ENCODE results near the gene PRDX5.

PRDX5 gene

GRCh38 chr11:64331569-64332371, 13.8 kb downstream of the PRDX5 start (continued):
- TF ChIP-seq ZNF18 (tag by site-specific recombination; IDR thresholded peaks at IDR 0.05) (peak; percentile 97), ZNF670 (tag by site-specific recombination; IDR thresholded peaks at IDR 0.05; ENCODE audit: low read depth) (no peak), GLIS1 (tag by site-specific recombination; IDR thresholded peaks at IDR 0.05) (peak; percentile 92), EGR2 (tag by site-specific recombination; IDR thresholded peaks at IDR 0.05; ENCODE audit: low read depth) (peak; percentile 69), SCRT2 (tag by site-specific recombination; IDR thresholded peaks at IDR 0.05) (0 out of 2 replicates have a peak, but pooled peaks have one; percentile 24), ZNF416 (tag by site-specific recombination; IDR thresholded peaks at IDR 0.05) (no peak), ATF2 (tag by site-specific recombination; IDR thresholded peaks at IDR 0.05; ENCODE audit: low read depth) (no peak), ZNF19 (tag by site-specific recombination; IDR thresholded peaks at IDR 0.05; ENCODE audit: low read depth) (no peak), ZNF654 (tag by site-specific recombination; IDR thresholded peaks at IDR 0.05; ENCODE audit: low read depth) (0 out of 2 replicates have a peak, but pooled peaks have one; percentile 5)

GRCh38 chr11:64333556-64333955, 15.6 kb downstream of the PRDX5 start:
- Histone ChIP-seq H3K27ac (ENCODE audit: extremely low read depth, low read depth, low read length) (no peak overlapping the region), H3K4me3 (ENCODE audit: low read depth, low read length) (no peak overlapping the region), H3K36me3 (ENCODE audit: control insufficient read depth in 2 of 2, insufficient read depth in 1 of 2, low read length in 2 of 2) (no peaks in the 10 kb centered on the region), H3K4me1 (ENCODE audit: control insufficient read depth, insufficient read depth, low read length) (no peaks in the 10 kb centered on the region), H3K9me3 (ENCODE audit: control insufficient read depth, insufficient read depth, low read depth, low read length) (no peaks in the 10 kb centered on the region)
- TF ChIP-seq ZNF146 (tag by site-specific recombination; IDR thresholded peaks at IDR 0.05): peak; percentile 83
- no peak for TF ChIP-seq ZNF660 (tag by site-specific recombination; IDR thresholded peaks at IDR 0.05)
- TF ChIP-seq PRDM10 (tag by site-specific recombination; IDR thresholded peaks at IDR 0.05): no peak
- POLR2A ChIA-PET: interaction anchor here (0.6 to 2.3 kb wide), 3 partner anchors 9 to 43 kb away, joined by 3 to 7 read pairs (median 4); partner anchors contain the start of genes PRDX5 and TRMT112
- CTCF ChIA-PET: interaction anchor here (0.6 to 9.6 kb wide), 6 partner anchors 16 to 119 kb away, joined by 3 to 81 read pairs (median 6); partner anchors contain the start of genes ESRRA, PRDX5, RPS6KA4 and TRMT112

- no peak overlapping the region for H3K27ac ChIP-seq (ENCODE audit: extremely low read depth, low read depth, low read length)
- ChIA-PET CTCF (interaction anchor here (1.0 to 9.6 kb wide), 4 partner anchors 11 to 21 kb away, joined by 3 to 81 read pairs (median 6); partner anchors contain the start of genes PRDX5, RPS6KA4 and TRMT112), POLR2A (interaction anchor here (0.7 to 3.0 kb wide), 4 partner anchors 15 to 30 kb away, joined by 5 to 20 read pairs (median 7); partner anchors contain the start of genes ESRRA, PRDX5 and TRMT112)
- H3K4me1 ChIP-seq (ENCODE audit: control insufficient read depth, insufficient read depth, low read length): no peaks in the 10 kb centered on the region
- H3K9me3 ChIP-seq (ENCODE audit: control insufficient read depth, insufficient read depth, low read depth, low read length): no peaks in the 10 kb centered on the region
- H3K4me3 ChIP-seq (ENCODE audit: low read depth, low read length): no peak overlapping the region
- H3K36me3 ChIP-seq (ENCODE audit: control insufficient read depth in 2 of 2, insufficient read depth in 1 of 2, low read length in 2 of 2): no peaks in the 10 kb centered on the region
- TF ChIP-seq GFI1B (tag by site-specific recombination; IDR thresholded peaks at IDR 0.05): no peak
- 0 out of 2 replicates have a peak, but pooled peaks have one; percentile 21 for TF ChIP-seq ZEB2 (tag by site-specific recombination; IDR thresholded peaks at IDR 0.05)
- no peak for TF ChIP-seq ZNF311 (tag by site-specific recombination; IDR thresholded peaks at IDR 0.05; ENCODE audit: borderline replicate concordance)
- no peak for TF ChIP-seq TRIM28 (IDR thresholded peaks at IDR 0.05; ENCODE audit: borderline replicate concordance, low read length)
- TF ChIP-seq ZNF112 (tag by site-specific recombination; IDR thresholded peaks at IDR 0.05): no peak
- TF ChIP-seq GLIS1 (tag by site-specific recombination; IDR thresholded peaks at IDR 0.05): peak; percentile 77
- TF ChIP-seq ZNF146 (tag by site-specific recombination; IDR thresholded peaks at IDR 0.05): no peak
- TF ChIP-seq ZNF610 (tag by site-specific recombination; IDR thresholded peaks at IDR 0.05; ENCODE audit: borderline replicate concordance): no peak
- TF ChIP-seq ZNF133 (tag by site-specific recombination; IDR thresholded peaks at IDR 0.05): no peak
- no peak for TF ChIP-seq CTCF (tag by site-specific recombination; IDR thresholded peaks at IDR 0.05)
- no peak for TF ChIP-seq RBAK (tag by site-specific recombination; IDR thresholded peaks at IDR 0.05)
These were observed 17.1 kb downstream of the PRDX5 start for GRCh38 chr11:64334764-64335735.

Measured in HEK293 (cell line).